ENCODE results near the gene GNAL. TPM values are rescaled to one million over a fixed set of nuclear protein-coding genes. Genes with fewer than 3 reads are reported as not detected.
"Not testable (repeated sequence)": the region's sequence is repeated elsewhere in the genome, so short reads cannot be mapped to it uniquely, and the experiment has no call there.

The GNAL gene
- total RNA-seq (under 1 TPM; 0.11 to 0.19 TPM), total RNA-seq (0 to 1.6 (median 0.32) reads per million in 172 experiments)
- polyA plus RNA-seq (2013, experiment 1 of 2), result 1.1 TPM
- 1.3 TPM for polyA plus RNA-seq (2013, experiment 2 of 2)

DNA sequence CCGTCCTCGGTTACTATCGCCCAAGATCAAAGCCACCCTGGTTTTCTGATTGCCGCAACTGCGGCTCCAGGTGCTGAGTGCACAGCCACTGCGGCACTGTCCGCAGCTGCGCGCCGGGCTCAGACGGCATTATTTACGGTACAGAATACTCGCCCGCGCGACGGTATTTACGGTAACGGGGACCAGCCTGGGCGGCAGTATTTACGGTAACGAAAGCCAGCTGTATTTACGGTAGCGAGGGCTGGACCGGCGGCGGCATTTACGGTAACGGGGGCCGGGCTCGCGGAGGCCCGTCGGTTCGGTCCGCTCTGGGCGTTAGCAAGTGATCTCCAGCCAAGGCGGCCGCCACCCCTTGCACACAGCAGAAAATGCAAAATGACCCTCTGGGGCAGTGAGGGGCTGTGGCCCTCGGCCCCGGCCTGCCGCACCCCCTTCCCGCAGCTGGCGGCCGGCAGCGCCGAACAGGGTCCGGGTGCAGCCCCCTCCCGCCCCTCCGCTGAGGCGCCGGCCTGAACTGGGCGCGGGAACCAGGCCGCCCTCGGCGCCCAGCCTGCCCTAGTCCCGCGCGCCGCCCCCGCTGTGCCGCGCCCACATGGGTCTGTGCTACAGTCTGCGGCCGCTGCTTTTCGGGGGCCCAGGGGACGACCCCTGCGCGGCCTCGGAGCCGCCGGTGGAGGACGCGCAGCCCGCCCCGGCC is at the start of gene GNAL:
GNAL (plus strand) TSS at position 293 of the 697 bp plus-strand sequence; CDS start at position 593, 300 bp downstream.
- Histone ChIP-seq H3K9me3 (ENCODE audit: control insufficient read depth in 1 of 2, insufficient read depth in 1 of 2, low read length in 2 of 2) (peaks cover 9 to 14% of the 10 kb centered on the region in 2 experiments), H3K27ac (ENCODE audit: low read depth in 1 of 2, low read length in 2 of 2) (no peak within 1 kb of the TSS), H3K4me3 (ENCODE audit: low read length) (peak within 1 kb of the TSS; percentile 39), H3K27me3 (ENCODE audit: control insufficient read depth in 1 of 2, insufficient read depth in 2 of 2, low read length in 2 of 2) (peaks cover 29 to 59% of the 10 kb centered on the region in 2 experiments), H3K36me3 (ENCODE audit: insufficient read depth, low read length) (no peaks in the 10 kb centered on the region), H3K4me1 (ENCODE audit: insufficient read depth, low read length) (peaks cover 14% of the 10 kb centered on the region)
- peak; percentile 55 for ATAC-seq (ENCODE audit: poor library complexity)
- peaks cover 60% of the 10 kb centered on the region for H3K27me3 Mint-ChIP-seq
- no peaks in the 10 kb centered on the region for H3K36me3 Mint-ChIP-seq (ENCODE audit: low read depth)
- ChIA-PET CTCF (no interaction called here), POLR2A (no interaction called here)
- peaks cover 11% of the 10 kb centered on the region for H3K4me1 Mint-ChIP-seq (ENCODE audit: low read depth)
- DNase-seq, result peak in 12 of 14 experiments; percentile 2 to 57 (median 20)
- no peak within 1 kb of the TSS for H3K27ac Mint-ChIP-seq
- peak within 1 kb of the TSS; percentile 81 for H3K4me3 Mint-ChIP-seq
- TF ChIP-seq, protein P1, sequence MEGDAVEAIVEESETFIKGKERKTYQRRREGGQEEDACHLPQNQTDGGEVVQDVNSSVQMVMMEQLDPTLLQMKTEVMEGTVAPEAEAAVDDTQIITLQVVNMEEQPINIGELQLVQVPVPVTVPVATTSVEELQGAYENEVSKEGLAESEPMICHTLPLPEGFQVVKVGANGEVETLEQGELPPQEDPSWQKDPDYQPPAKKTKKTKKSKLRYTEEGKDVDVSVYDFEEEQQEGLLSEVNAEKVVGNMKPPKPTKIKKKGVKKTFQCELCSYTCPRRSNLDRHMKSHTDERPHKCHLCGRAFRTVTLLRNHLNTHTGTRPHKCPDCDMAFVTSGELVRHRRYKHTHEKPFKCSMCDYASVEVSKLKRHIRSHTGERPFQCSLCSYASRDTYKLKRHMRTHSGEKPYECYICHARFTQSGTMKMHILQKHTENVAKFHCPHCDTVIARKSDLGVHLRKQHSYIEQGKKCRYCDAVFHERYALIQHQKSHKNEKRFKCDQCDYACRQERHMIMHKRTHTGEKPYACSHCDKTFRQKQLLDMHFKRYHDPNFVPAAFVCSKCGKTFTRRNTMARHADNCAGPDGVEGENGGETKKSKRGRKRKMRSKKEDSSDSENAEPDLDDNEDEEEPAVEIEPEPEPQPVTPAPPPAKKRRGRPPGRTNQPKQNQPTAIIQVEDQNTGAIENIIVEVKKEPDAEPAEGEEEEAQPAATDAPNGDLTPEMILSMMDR (IDR thresholded peaks at IDR 0.05), result no peak
- intact Hi-C loops (cut with DNase I, micrococcal nuclease), result no loop called here
- H3K9me3 Mint-ChIP-seq, result peaks cover 7% of the 10 kb centered on the region

DNA sequence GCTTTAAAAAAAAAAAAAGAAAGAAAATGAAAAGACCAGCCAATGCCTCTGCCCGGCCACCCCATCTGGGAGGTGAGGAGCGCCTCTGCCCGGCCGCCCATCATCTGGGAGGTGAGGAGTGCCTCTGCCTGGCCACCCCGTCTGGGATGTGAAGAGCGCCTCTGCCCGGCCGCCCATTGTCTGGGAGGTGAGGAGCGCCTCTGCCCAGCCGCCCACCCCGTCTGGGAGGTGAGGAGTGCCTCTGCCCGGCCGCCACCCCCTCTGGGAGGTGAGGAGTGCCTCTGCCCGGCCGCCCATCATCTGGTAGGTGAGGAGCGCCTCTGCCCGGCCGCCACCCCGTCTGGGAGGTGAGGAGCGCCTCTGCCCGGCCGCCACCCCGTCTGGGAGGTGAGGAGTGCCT is 41.8 kb upstream of the GNAL start:
- DNase-seq; H3K4me3 ChIP-seq (ENCODE audit: low read length); intact Hi-C loops (cut with DNase I, micrococcal nuclease); ATAC-seq (ENCODE audit: poor library complexity); H3K36me3 ChIP-seq (ENCODE audit: insufficient read depth, low read length); H3K27me3 ChIP-seq (ENCODE audit: control insufficient read depth in 1 of 2, insufficient read depth in 2 of 2, low read length in 2 of 2); H3K9me3 Mint-ChIP-seq; H3K36me3 Mint-ChIP-seq (ENCODE audit: low read depth); H3K4me1 Mint-ChIP-seq (ENCODE audit: low read depth); POLR2A ChIA-PET; H3K27ac Mint-ChIP-seq; H3K4me1 ChIP-seq (ENCODE audit: insufficient read depth, low read length); CTCF ChIA-PET; H3K4me3 Mint-ChIP-seq; H3K27ac ChIP-seq (ENCODE audit: low read depth in 1 of 2, low read length in 2 of 2): not testable (repeated sequence)
- H3K27me3 Mint-ChIP-seq, result peaks cover 15% of the 10 kb centered on the region
- H3K9me3 ChIP-seq (ENCODE audit: control insufficient read depth in 1 of 2, insufficient read depth in 1 of 2, low read length in 2 of 2), result peaks cover 0 to 11% of the 10 kb centered on the region in 2 experiments

DNA sequence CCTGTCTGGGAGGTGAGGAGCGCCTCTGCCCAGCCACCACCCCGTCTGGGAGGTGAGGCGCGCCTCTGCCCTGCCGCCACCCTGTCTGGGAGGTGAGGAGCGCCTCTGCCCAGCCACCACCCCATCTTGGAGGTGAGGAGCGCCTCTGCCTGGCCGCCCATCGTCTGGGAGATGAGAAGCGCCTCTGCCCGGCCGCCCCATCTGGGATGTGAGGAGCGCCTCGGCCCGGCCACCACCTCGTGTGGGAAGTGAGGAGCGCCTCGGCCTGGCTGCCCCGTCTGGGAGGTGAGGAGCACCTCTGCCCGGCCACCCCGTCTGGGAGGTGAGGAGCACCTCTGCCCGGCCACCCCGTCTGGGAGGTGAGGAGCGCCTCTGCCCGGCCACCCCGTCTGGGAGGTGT is 41.3 kb upstream of the GNAL start:
- intact Hi-C loops (cut with DNase I, micrococcal nuclease); ATAC-seq (ENCODE audit: poor library complexity); H3K36me3 ChIP-seq (ENCODE audit: insufficient read depth, low read length); DNase-seq; H3K4me1 ChIP-seq (ENCODE audit: insufficient read depth, low read length); H3K4me3 ChIP-seq (ENCODE audit: low read length); H3K4me3 Mint-ChIP-seq; H3K9me3 Mint-ChIP-seq; H3K27ac Mint-ChIP-seq; CTCF ChIA-PET; H3K27me3 ChIP-seq (ENCODE audit: control insufficient read depth in 1 of 2, insufficient read depth in 2 of 2, low read length in 2 of 2); H3K36me3 Mint-ChIP-seq (ENCODE audit: low read depth); H3K27ac ChIP-seq (ENCODE audit: low read depth in 1 of 2, low read length in 2 of 2); POLR2A ChIA-PET; H3K4me1 Mint-ChIP-seq (ENCODE audit: low read depth): not testable (repeated sequence)
- H3K9me3 ChIP-seq (ENCODE audit: control insufficient read depth in 1 of 2, insufficient read depth in 1 of 2, low read length in 2 of 2), result peaks cover 0 to 11% of the 10 kb centered on the region in 2 experiments
- peaks cover 18% of the 10 kb centered on the region for H3K27me3 Mint-ChIP-seq

DNA sequence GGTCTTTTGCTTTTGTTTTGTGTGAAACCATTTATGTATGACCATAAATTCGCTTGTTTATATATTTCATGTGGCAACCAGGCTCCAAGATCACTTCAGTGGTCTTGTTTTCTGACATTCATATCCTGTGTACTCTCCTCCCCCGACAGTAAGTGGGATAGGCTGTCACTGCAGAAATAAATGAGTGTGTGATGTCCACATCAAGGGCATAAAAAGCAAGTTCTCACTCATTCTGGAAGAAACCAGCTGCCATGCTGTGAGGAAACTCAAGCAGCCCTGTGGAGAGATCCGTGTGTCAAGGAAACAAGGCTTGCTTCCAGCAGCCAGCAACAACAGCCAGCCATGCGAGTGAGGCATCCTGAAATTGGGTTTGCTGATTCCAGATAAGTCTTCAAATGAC is 39.2 kb upstream of the GNAL start:
- Histone ChIP-seq H3K4me1 (ENCODE audit: insufficient read depth, low read length) (no peaks in the 10 kb centered on the region), H3K27me3 (ENCODE audit: control insufficient read depth in 1 of 2, insufficient read depth in 2 of 2, low read length in 2 of 2) (peaks cover 0 to 10% of the 10 kb centered on the region in 2 experiments), H3K27ac (ENCODE audit: low read depth in 1 of 2, low read length in 2 of 2) (no peak overlapping the region), H3K36me3 (ENCODE audit: insufficient read depth, low read length) (no peaks in the 10 kb centered on the region), H3K4me3 (ENCODE audit: low read length) (no peak overlapping the region), H3K9me3 (ENCODE audit: control insufficient read depth in 1 of 2, insufficient read depth in 1 of 2, low read length in 2 of 2) (peaks cover 0 to 11% of the 10 kb centered on the region in 2 experiments)
- no peak for ATAC-seq (ENCODE audit: poor library complexity)
- Mint-ChIP-seq H3K36me3 (ENCODE audit: low read depth) (no peaks in the 10 kb centered on the region), H3K4me1 (ENCODE audit: low read depth) (no peaks in the 10 kb centered on the region), H3K27me3 (peaks cover 36% of the 10 kb centered on the region), H3K9me3 (peaks cover 8% of the 10 kb centered on the region), H3K27ac (no peak overlapping the region), H3K4me3 (no peak overlapping the region)
- CTCF ChIA-PET, result no interaction called here
- DNase-seq, result no peak
- intact Hi-C loops (cut with DNase I, micrococcal nuclease), result no loop called here
- TF ChIP-seq, protein P1 (IDR thresholded peaks at IDR 0.05), result no peak
- POLR2A ChIA-PET, result no interaction called here
